Brain microvascular endothelial cell (primary cell): ENCODE results near the gene FAM76A.

ENCODE experiments used
- DNase-seq: peaks from one replicate; pipeline ENCODE4 v3.0.0-alpha.2; 2020
- H3K27ac ChIP-seq: fragments of 250-450 bp; sonication (Bioruptor Pico); 2 replicates; pipeline ENCODE4 v1.5.1; 2020; ENCODE audit warnings: mild to moderate bottlenecking, moderate library complexity
- H3K27me3 ChIP-seq: fragments of 250-450 bp; sonication (Bioruptor Pico); replicated peaks from 2 replicates; pipeline ENCODE4 v1.5.1; 2020; ENCODE audit warnings: mild to moderate bottlenecking
- H3K36me3 ChIP-seq: fragments of 250-450 bp; sonication (Bioruptor Pico); replicated peaks from 2 replicates; pipeline ENCODE4 v1.5.1; 2020; ENCODE audit warnings: mild to moderate bottlenecking
- H3K4me3 ChIP-seq: 2 replicates; pipeline ENCODE4 v1.5.1; 2011; ENCODE audit warnings: low read depth, mild to moderate bottlenecking, control low read depth, low read length, moderate library complexity
- CTCF ChIP-seq: IDR thresholded peaks from 2 replicates; pipeline ENCODE4 v1.5.1; 2011; ENCODE audit warnings: low read depth, mild to moderate bottlenecking, moderate library complexity, low read length, control low read depth, inconsistent platforms; ENCODE audit errors: missing control alignments
- in situ Hi-C: cut with HindIII; loops from 2 replicates; pipeline ENCODE4 v1.10.0; 2017; ENCODE audit warnings: low sequenced_read_pairs, low pct_ligation_motif_present

Gene FAM76A

GRCh38 chr1:27736252-27736651, 10.5 kb downstream of the FAM76A start:
- DNase-seq = no peak
- H3K4me3 ChIP-seq = no peak overlapping the region
- no peaks in the 10 kb centered on the region for H3K27me3 ChIP-seq
- H3K36me3 ChIP-seq = peaks cover 15% of the 10 kb centered on the region
- in situ Hi-C loops = no loop called here
- no peak for TF ChIP-seq CTCF
- H3K27ac ChIP-seq = no peak overlapping the region

DNA sequence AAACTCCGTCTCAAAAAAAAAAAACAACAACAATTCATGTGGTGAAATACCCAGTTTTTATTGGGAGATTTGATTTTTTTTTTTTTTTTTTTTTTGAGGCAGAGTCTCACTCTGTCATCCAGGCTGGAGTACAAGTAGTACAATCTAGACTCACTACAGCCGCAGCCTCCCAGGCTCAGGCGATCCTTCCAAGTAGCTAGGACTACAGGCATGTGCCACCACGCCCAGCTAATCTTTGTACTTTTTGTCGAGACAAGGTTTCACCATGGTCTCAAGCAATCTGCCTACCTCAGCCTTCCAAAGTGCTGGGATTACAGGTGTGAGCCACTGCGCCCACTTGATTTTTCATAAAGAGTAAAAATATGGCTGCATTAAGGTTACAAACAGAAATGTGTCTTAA, 15.4 kb downstream of the FAM76A start:
- no peak overlapping the region for H3K27ac ChIP-seq
- H3K27me3 ChIP-seq = no peaks in the 10 kb centered on the region
- H3K36me3 ChIP-seq = peaks cover 11% of the 10 kb centered on the region
- no peak for DNase-seq
- TF ChIP-seq CTCF = no peak
- no peak overlapping the region for H3K4me3 ChIP-seq
- in situ Hi-C loops = no loop called here

- H3K36me3 ChIP-seq = peaks cover 11% of the 10 kb centered on the region
- H3K4me3 ChIP-seq = no peak overlapping the region
- in situ Hi-C loops = no loop called here
- no peak for TF ChIP-seq CTCF
- no peak for DNase-seq
- H3K27me3 ChIP-seq = no peaks in the 10 kb centered on the region
- H3K27ac ChIP-seq = no peak overlapping the region
These were observed 18.8 kb downstream of the FAM76A start for GRCh38 chr1:27744556-27744955.

DNA sequence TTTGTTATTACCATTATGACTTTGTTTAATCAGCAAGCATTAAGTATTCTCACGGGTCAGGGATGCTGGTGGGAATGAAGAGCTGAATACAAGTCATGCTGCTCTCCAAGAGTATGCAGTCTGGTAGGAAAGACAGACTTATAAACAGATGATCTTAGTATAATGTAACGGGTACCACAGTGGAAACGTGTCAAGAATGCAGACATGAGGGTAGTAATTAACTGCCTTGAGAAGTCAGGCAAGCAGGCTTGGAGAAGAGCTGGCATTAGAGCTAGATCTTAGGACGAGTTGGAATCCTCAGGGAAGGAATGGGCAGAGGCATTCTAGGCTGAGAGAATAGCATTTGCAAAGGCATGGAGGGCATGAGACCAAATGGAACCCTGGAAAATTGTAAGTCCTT, 19.7 kb downstream of the FAM76A start:
- no peak overlapping the region for H3K4me3 ChIP-seq
- H3K36me3 ChIP-seq = peaks cover 20% of the 10 kb centered on the region
- no peaks in the 10 kb centered on the region for H3K27me3 ChIP-seq
- no peak for DNase-seq
- no peak overlapping the region for H3K27ac ChIP-seq
- TF ChIP-seq CTCF = no peak
- in situ Hi-C loops = no loop called here

DNA sequence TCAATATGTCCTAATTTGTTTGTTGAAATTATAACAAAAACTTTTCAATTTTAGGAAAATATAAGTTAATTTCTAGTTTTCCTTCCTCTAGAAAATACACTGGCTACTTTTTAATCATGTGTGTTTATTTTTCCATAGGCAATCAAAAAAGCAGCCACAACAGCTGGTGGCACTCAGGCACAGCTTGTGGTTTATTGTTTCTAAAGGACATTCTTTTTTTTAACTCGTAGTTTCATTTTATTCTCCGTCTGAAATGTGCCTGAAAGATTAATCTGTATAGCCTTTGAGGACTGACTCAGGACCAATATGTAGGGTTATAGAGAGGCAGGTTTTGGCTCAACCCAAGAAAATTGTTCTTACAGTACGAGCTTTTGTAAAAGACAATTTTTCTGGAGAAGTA, 26.6 kb downstream of the FAM76A start:
- Histone ChIP-seq H3K4me3 (no peak overlapping the region), H3K36me3 (peaks cover 19% of the 10 kb centered on the region), H3K27ac (no peak overlapping the region), H3K27me3 (no peaks in the 10 kb centered on the region)
- DNase-seq = no peak
- in situ Hi-C loops = no loop called here
- TF ChIP-seq CTCF = no peak

DNA sequence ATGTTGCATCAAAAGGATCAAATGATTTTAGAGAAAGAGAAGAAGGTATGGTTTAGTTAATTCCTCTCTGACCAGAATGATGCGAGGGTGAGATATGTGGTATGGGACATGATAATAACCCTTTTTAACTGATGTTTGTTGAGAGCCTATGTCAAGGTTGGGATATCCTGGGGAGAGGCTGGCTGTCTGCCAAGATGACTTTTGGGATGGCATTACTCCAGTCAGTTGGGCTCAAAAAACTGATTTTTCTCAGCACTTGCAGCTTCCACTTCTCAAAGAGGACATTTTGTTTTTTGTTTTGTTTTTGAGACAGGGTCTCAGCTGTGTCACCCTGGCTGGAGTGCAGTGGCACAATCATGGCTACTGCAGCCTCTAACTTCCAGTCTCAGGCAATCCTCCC, 29.5 kb downstream of the FAM76A start:
- Histone ChIP-seq H3K4me3 (no peak overlapping the region), H3K36me3 (peaks cover 12% of the 10 kb centered on the region), H3K27ac (no peak overlapping the region), H3K27me3 (no peaks in the 10 kb centered on the region)
- no peak for TF ChIP-seq CTCF
- DNase-seq = no peak
- in situ Hi-C loops = no loop called here
